Dendritic cell treated with granulocyte-macrophage colony-stimulating factor and Interleukin-4, amounts not matched to agents 40 ng/mL and 50 ng/mL, for 4 days (primary cell): Measurements from ENCODE around the gene KIF23.

ENCODE experiments used
- H3K27ac Mint-ChIP-seq: one replicate; pipeline ENCODE4 v1.8.0; 2022; ENCODE audit warnings: mild to moderate bottlenecking, mixed read lengths
- H3K27me3 Mint-ChIP-seq: one replicate; pipeline ENCODE4 v1.8.0; 2022; ENCODE audit warnings: mild to moderate bottlenecking, mixed read lengths
- H3K36me3 Mint-ChIP-seq: one replicate; pipeline ENCODE4 v1.8.0; 2022; ENCODE audit warnings: low read depth, mixed read lengths
- H3K4me1 Mint-ChIP-seq: one replicate; pipeline ENCODE4 v1.8.0; 2022; ENCODE audit warnings: low read depth, mixed read lengths
- H3K4me3 Mint-ChIP-seq: one replicate; pipeline ENCODE4 v1.8.0; 2022; ENCODE audit warnings: mild to moderate bottlenecking, moderate library complexity, mixed read lengths
- H3K9me3 Mint-ChIP-seq: one replicate; pipeline ENCODE4 v1.8.0; 2022; ENCODE audit warnings: mixed read lengths
- intact Hi-C: fragments of 100-400 bp; cut with micrococcal nuclease; formaldehyde crosslinking; loops from one replicate; pipeline ENCODE4 v1.15.0; 2022

KIF23 gene

DNA sequence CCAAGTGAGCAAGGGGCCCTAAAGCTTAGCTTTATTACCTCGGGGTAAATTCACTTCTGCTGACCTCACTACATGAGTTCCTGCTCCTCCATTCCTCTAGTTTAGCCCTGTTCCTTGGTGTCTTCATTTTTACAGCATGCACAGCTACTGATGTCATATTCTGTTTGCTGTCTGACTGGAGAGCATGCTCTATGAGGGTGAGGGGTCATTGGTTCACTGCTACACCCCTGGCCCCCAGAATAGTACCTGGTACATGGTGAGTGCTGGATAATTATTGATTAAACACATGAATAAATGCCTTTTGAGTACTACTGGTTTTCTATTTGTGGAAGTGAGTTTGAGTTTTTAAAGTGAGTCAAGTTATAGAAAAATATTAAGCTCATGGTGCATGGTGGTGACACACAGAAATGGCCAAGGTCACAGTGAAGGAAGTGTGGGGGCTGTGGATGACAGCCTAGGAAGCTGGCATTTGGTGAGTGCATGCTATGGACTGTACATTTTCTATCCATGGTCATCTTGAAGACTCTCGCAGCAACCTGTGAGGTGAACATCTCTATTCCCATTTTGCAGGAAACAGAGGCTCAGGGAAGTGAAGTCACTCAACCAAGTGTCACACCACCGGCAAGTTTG lies 72.4 kb downstream of the KIF23 start:
- Mint-ChIP-seq H3K27me3 (peaks cover 11% of the 10 kb centered on the region), H3K27ac (no peak overlapping the region), H3K36me3 (no peaks in the 10 kb centered on the region), H3K4me1 (peaks cover 6% of the 10 kb centered on the region), H3K9me3 (no peaks in the 10 kb centered on the region), H3K4me3 (no peak overlapping the region)
- intact Hi-C loops, result no loop called here

DNA sequence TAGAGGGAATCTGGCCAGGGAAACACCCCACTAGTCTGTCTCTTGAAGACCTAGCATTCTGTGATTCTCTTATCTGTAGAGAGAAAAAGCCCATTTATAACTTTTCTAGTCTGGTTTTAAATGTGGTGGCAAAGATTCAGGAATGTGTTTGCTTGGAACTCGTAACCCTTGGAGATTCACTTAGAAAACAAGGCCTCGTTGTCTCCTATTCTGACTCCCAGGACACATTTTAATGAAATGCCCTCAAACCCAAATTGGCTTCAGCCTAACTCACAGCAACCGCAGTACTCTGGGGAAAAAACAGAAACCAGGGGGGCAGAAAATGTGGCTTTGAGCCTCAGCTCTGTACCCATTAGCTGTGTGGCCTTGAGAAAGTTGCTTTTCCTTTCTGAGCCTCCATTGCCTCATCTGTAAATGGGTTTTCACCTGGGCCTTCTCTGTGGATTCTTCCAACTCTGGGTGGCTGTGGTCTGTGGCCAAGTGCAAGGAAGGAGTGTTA lies 75.0 kb downstream of the KIF23 start:
- intact Hi-C loops, result no loop called here
- peaks cover 6% of the 10 kb centered on the region for H3K4me1 Mint-ChIP-seq

DNA sequence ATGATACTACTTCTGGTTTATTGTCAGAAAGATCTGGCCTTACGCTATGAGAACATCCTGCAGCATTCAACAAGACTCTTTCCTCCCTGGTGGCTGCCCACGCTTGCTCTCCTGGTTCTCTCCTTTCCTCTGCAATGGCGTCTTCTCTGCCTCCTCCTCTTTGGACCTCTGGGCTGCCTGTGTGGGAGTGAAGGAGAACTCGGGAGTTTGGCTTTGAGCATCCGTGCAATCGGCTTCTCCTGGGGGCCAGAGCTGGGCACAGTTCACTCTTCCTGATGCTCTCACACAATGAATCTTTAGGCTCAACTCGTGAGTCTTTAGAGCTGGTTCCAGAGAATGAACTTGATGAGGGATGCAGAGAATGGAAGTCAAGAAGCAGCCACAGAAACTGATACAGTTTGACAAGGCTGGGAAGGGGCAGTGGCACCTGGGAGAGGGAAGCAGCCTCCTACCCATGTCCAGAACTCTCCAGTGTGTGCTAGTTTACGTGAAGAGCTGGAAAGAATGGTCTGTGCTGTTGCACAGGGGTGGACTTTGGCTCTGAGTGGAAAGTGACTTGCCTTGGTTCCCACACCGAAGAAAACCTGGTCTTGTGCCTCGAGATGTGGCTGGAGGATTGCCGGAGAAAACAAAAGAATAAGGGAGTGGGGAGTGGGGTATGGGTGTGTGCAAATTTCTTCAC lies 76.3 kb downstream of the KIF23 start:
- intact Hi-C loops, result no loop called here
- Mint-ChIP-seq H3K27ac (no peak overlapping the region), H3K27me3 (peaks cover 6% of the 10 kb centered on the region), H3K4me3 (no peak overlapping the region), H3K36me3 (no peaks in the 10 kb centered on the region), H3K4me1 (no peaks in the 10 kb centered on the region), H3K9me3 (no peaks in the 10 kb centered on the region)

More for the DNA sequence above, 75.0 kb downstream of the KIF23 start:
- H3K36me3 Mint-ChIP-seq, result no peaks in the 10 kb centered on the region
- H3K9me3 Mint-ChIP-seq, result no peaks in the 10 kb centered on the region
- H3K4me3 Mint-ChIP-seq, result no peak overlapping the region
- H3K27me3 Mint-ChIP-seq, result peaks cover 11% of the 10 kb centered on the region
- H3K27ac Mint-ChIP-seq, result no peak overlapping the region

GRCh38 chr15:69491038-69491505 lies 76.9 kb downstream of the KIF23 start:
- Mint-ChIP-seq H3K27me3 (peaks cover 6% of the 10 kb centered on the region), H3K4me3 (no peak overlapping the region), H3K9me3 (no peaks in the 10 kb centered on the region), H3K36me3 (no peaks in the 10 kb centered on the region), H3K27ac (no peak overlapping the region), H3K4me1 (no peaks in the 10 kb centered on the region)
- intact Hi-C loops, result no loop called here

- no peak overlapping the region for H3K27ac Mint-ChIP-seq
Observed at GRCh38 chr15:69493406-69493805, 79.3 kb downstream of the KIF23 start.

GRCh38 chr15:69496001-69496400 lies 81.9 kb downstream of the KIF23 start:
- Mint-ChIP-seq H3K4me3 (no peak overlapping the region), H3K27me3 (peaks cover 3% of the 10 kb centered on the region), H3K4me1 (no peaks in the 10 kb centered on the region), H3K9me3 (no peaks in the 10 kb centered on the region), H3K27ac (no peak overlapping the region), H3K36me3 (no peaks in the 10 kb centered on the region)
- intact Hi-C loops, result no loop called here

More at GRCh38 chr15:69493406-69493805, 79.3 kb downstream of the KIF23 start:
- H3K36me3 Mint-ChIP-seq, result no peaks in the 10 kb centered on the region
- H3K27me3 Mint-ChIP-seq, result peaks cover 6% of the 10 kb centered on the region
- intact Hi-C loops, result no loop called here
- H3K4me3 Mint-ChIP-seq, result no peak overlapping the region
- H3K9me3 Mint-ChIP-seq, result no peaks in the 10 kb centered on the region
- no peaks in the 10 kb centered on the region for H3K4me1 Mint-ChIP-seq

- Mint-ChIP-seq H3K27ac (no peak overlapping the region), H3K4me3 (no peak overlapping the region), H3K27me3 (no peaks in the 10 kb centered on the region), H3K4me1 (no peaks in the 10 kb centered on the region), H3K9me3 (no peaks in the 10 kb centered on the region), H3K36me3 (no peaks in the 10 kb centered on the region)
- intact Hi-C loops, result no loop called here
Observed at GRCh38 chr15:69497076-69497475, 82.9 kb downstream of the KIF23 start.

DNA sequence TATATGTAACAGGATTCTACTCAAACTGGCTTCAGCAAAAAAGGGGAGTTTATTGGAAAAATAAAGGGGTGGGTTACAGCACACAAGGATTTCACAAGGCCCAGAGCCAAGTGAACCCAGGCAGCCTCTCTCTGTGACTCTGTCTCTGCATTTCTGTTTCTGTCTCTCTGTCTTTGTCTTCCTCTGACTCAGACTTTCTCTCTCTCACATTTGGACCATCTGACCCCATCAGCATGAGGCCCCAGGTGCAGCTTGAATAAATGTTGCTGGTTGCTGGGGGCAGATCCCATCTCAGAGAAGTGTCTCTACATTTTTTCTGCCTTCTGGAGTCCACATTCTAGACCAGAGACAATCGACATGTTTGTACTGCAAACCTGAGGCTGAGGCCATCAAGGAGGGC lies 83.5 kb downstream of the KIF23 start:
- no peak overlapping the region for H3K27ac Mint-ChIP-seq
- H3K4me3 Mint-ChIP-seq, result no peak overlapping the region
- no peaks in the 10 kb centered on the region for H3K36me3 Mint-ChIP-seq
- H3K27me3 Mint-ChIP-seq, result no peaks in the 10 kb centered on the region
- intact Hi-C loops, result no loop called here
- no peaks in the 10 kb centered on the region for H3K9me3 Mint-ChIP-seq
- no peaks in the 10 kb centered on the region for H3K4me1 Mint-ChIP-seq
